OCI-LY3 (cell line): Measurements from ENCODE around the gene L3MBTL3.

Experiments
- CTCF ChIP-seq: fragments of 200-600, 300-600 bp; sonication (generic); IDR thresholded peaks from 2 replicates; pipeline ENCODE4 v1.5.1; 2014; ENCODE audit warnings: antibody characterized with exemption, low read length, low read depth
- EZH2phosphoT487 ChIP-seq: fragments of 200-600 bp; shearing (Covaris generic); IDR thresholded peaks from 2 replicates; pipeline ENCODE4 v1.6.1; 2018; ENCODE audit warnings: antibody characterized with exemption, mixed run types, low read depth

- TF ChIP-seq CTCF (no peak), EZH2phosphoT487 (no peak)
These were observed 125.3 kb downstream of the L3MBTL3 start for GRCh38 chr6:130143709-130144108.
